Parathyroid adenoma (tissue), 2 donors: Measurements from ENCODE around the gene CNTNAP2.

ENCODE experiments used
- H2AFZ ChIP-seq: fragments of 300-600 bp; sonication (generic); one replicate; pipeline ENCODE4 v1.7.0; 2017; ENCODE audit warnings: antibody characterized with exemption, mild to moderate bottlenecking
- H3K27ac ChIP-seq: fragments of 300-600 bp; sonication (generic); one replicate; pipeline ENCODE4 v1.7.0; 2017
- H3K27me3 ChIP-seq: fragments of 300-600 bp; sonication (generic); one replicate; pipeline ENCODE4 v1.7.0; 2017; ENCODE audit warnings: low read length; ENCODE audit not compliant: control insufficient read depth, insufficient read depth
- H3K36me3 ChIP-seq: fragments of 300-600 bp; sonication (generic); one replicate; pipeline ENCODE4 v1.7.0; 2017; ENCODE audit warnings: low read length; ENCODE audit not compliant: control insufficient read depth, insufficient read depth
- H3K4me1 ChIP-seq: fragments of 300-600 bp; sonication (generic); one replicate; pipeline ENCODE4 v1.7.0; 2017; ENCODE audit warnings: control low read depth
- H3K4me2 ChIP-seq: fragments of 300-600 bp; sonication (generic); one replicate; pipeline ENCODE4 v1.7.0; 2017; ENCODE audit warnings: low read length
- H3K4me3 ChIP-seq: fragments of 300-600 bp; sonication (generic); one replicate; pipeline ENCODE4 v1.7.0; 2017; ENCODE audit warnings: low read depth, low read length
- H3K79me2 ChIP-seq: fragments of 300-600 bp; sonication (generic); one replicate; pipeline ENCODE4 v1.7.0; 2017; ENCODE audit warnings: control low read depth
- H3K9ac ChIP-seq: fragments of 300-600 bp; sonication (generic); one replicate; pipeline ENCODE4 v1.7.0; 2017; ENCODE audit warnings: mild to moderate bottlenecking
- H3K9me3 ChIP-seq: fragments of 300-600 bp; sonication (generic); one replicate; pipeline ENCODE4 v1.7.0; 2017; ENCODE audit warnings: low read length; ENCODE audit not compliant: control insufficient read depth
- TF ChIP-seq, protein P1 (sequence below): fragments of 300-600 bp; sonication (generic); IDR thresholded peaks from one replicate; pipeline ENCODE4 v1.7.0; 2017; ENCODE audit warnings: antibody characterized with exemption, mild to moderate bottlenecking
- donor health status: primary hyperparathyroidism.

CNTNAP2 gene

GRCh38 chr7:147861058-147861716 lies 1744.6 kb downstream of the CNTNAP2 start:
- Histone ChIP-seq H3K9ac (no peak overlapping the region), H3K79me2 (no peaks in the 10 kb centered on the region), H3K4me3 (no peak overlapping the region), H3K4me2 (no peak overlapping the region), H3K4me1 (no peaks in the 10 kb centered on the region), H3K36me3 (no peaks in the 10 kb centered on the region), H3K9me3 (no peaks in the 10 kb centered on the region), H2AFZ (no peak overlapping the region), H3K27me3 (no peaks in the 10 kb centered on the region), H3K27ac (no peak overlapping the region)
- TF ChIP-seq, protein P1, sequence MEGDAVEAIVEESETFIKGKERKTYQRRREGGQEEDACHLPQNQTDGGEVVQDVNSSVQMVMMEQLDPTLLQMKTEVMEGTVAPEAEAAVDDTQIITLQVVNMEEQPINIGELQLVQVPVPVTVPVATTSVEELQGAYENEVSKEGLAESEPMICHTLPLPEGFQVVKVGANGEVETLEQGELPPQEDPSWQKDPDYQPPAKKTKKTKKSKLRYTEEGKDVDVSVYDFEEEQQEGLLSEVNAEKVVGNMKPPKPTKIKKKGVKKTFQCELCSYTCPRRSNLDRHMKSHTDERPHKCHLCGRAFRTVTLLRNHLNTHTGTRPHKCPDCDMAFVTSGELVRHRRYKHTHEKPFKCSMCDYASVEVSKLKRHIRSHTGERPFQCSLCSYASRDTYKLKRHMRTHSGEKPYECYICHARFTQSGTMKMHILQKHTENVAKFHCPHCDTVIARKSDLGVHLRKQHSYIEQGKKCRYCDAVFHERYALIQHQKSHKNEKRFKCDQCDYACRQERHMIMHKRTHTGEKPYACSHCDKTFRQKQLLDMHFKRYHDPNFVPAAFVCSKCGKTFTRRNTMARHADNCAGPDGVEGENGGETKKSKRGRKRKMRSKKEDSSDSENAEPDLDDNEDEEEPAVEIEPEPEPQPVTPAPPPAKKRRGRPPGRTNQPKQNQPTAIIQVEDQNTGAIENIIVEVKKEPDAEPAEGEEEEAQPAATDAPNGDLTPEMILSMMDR = no peak

DNA sequence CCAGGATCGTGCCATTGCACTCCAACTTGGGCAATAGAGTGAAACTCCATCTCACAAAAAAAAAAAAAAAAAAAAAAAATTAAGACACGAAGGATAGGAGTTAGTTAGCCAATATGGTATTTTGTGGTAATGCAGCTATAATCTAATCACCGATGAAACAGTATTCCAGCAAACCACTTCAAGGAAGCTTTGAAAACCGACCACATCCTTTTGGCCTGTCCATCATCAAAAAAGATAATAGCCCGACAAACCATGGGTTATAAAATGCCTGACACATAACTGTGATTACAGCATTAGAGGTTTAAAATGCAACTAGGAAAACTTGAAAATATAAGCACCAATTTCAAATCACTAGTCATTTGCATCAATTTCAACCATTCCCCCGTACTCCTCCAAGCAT lies 1745.3 kb downstream of the CNTNAP2 start:
- H2AFZ ChIP-seq = no peak overlapping the region
- H3K9ac ChIP-seq = no peak overlapping the region
- no peak overlapping the region for H3K4me2 ChIP-seq
- no peak overlapping the region for H3K27ac ChIP-seq
- TF ChIP-seq, protein P1 = no peak
- no peak overlapping the region for H3K4me3 ChIP-seq
- no peaks in the 10 kb centered on the region for H3K4me1 ChIP-seq
- no peaks in the 10 kb centered on the region for H3K79me2 ChIP-seq
- no peaks in the 10 kb centered on the region for H3K9me3 ChIP-seq
- H3K27me3 ChIP-seq = no peaks in the 10 kb centered on the region
- H3K36me3 ChIP-seq = no peaks in the 10 kb centered on the region

GRCh38 chr7:147869456-147869855 lies 1752.9 kb downstream of the CNTNAP2 start:
- H3K4me1 ChIP-seq = no peaks in the 10 kb centered on the region
- TF ChIP-seq, protein P1 = no peak
- H3K4me2 ChIP-seq = no peak overlapping the region
- H3K9me3 ChIP-seq = no peaks in the 10 kb centered on the region
- H3K79me2 ChIP-seq = no peaks in the 10 kb centered on the region
- no peak overlapping the region for H3K27ac ChIP-seq
- H2AFZ ChIP-seq = no peak overlapping the region
- no peaks in the 10 kb centered on the region for H3K36me3 ChIP-seq
- no peaks in the 10 kb centered on the region for H3K27me3 ChIP-seq
- H3K4me3 ChIP-seq = no peak overlapping the region
- no peak overlapping the region for H3K9ac ChIP-seq

DNA sequence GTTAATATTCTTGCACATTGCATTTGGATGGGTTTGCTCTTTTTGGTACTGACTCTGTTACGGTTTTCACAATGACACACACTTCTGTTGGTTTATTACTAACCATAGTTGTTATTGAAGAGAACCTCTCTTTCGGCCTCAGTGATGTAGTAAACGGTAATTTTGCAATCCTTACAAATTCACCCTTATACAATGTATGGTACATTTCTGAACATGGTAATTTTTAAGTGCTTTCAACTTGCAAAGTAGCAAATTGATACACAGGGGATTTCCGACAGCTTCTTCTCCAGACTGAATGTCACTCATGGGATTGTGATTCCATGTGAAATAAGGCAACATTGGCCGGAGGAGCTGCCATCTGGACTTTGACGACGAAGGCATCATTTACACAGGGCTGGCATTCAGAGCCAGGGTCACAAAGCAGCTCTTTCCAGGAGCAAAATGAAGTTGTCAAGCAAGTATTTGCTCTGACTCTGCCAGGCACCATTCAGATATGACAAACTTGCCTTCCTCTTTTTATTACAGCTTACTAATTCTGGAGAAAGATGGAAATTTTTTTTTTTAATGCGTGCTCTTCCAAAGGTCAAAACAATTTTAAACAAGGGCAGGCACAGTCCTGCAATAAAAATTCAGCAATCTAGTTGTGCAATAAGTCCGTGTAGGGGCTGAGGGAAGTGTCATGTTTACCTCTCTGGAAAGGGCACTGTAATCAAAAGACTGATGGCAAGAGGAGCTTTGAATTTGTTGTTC lies 1762.5 kb downstream of the CNTNAP2 start:
- H3K4me1 ChIP-seq = no peaks in the 10 kb centered on the region
- H3K27me3 ChIP-seq = no peaks in the 10 kb centered on the region
- TF ChIP-seq, protein P1 = no peak
- H3K79me2 ChIP-seq = no peaks in the 10 kb centered on the region
- H3K9ac ChIP-seq = no peak overlapping the region
- H3K9me3 ChIP-seq = no peaks in the 10 kb centered on the region
- H3K4me3 ChIP-seq = no peak overlapping the region
- H3K27ac ChIP-seq = no peak overlapping the region
- H3K4me2 ChIP-seq = no peak overlapping the region
- no peaks in the 10 kb centered on the region for H3K36me3 ChIP-seq
- H2AFZ ChIP-seq = no peak overlapping the region
